LNCaP clone FGC (cell line): ENCODE measurements around the gene INTU.

ENCODE experiments used
- DNase-seq: peaks from one replicate; pipeline ENCODE4 v3.0.0-alpha.2; 2011; ENCODE audit warnings: low read depth
- H3K4me3 ChIP-seq: 2 replicates; pipeline ENCODE4 v1.5.1; 2011; ENCODE audit warnings: mild to moderate bottlenecking, low read depth, low read length, control low read depth
- TF ChIP-seq, protein P1 (sequence below): IDR thresholded peaks from 2 replicates; pipeline ENCODE4 v1.5.1; 2012; ENCODE audit warnings: mild to moderate bottlenecking; ENCODE audit not compliant: control insufficient read depth, insufficient read depth; ENCODE audit errors: extremely low read depth

Gene INTU

DNA sequence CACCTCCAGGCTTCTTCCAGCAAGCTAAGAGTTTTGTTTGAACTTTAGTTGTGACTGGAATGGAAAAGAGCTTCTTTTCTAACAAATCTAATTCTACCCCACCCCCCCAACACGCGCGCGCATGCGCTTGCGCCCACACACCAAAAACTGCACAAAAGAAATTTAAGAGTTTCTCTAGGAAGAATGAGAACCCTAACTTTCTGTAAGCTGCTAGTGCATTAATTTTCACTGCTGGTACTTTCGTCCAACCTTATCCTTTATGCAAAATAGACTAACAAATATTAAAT lies 9.0 kb upstream of the INTU start:
- TF ChIP-seq, protein P1, sequence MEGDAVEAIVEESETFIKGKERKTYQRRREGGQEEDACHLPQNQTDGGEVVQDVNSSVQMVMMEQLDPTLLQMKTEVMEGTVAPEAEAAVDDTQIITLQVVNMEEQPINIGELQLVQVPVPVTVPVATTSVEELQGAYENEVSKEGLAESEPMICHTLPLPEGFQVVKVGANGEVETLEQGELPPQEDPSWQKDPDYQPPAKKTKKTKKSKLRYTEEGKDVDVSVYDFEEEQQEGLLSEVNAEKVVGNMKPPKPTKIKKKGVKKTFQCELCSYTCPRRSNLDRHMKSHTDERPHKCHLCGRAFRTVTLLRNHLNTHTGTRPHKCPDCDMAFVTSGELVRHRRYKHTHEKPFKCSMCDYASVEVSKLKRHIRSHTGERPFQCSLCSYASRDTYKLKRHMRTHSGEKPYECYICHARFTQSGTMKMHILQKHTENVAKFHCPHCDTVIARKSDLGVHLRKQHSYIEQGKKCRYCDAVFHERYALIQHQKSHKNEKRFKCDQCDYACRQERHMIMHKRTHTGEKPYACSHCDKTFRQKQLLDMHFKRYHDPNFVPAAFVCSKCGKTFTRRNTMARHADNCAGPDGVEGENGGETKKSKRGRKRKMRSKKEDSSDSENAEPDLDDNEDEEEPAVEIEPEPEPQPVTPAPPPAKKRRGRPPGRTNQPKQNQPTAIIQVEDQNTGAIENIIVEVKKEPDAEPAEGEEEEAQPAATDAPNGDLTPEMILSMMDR: no peak
- H3K4me3 ChIP-seq: no peak overlapping the region
- DNase-seq: no peak

- no peak for DNase-seq
- no peak overlapping the region for H3K4me3 ChIP-seq
- TF ChIP-seq, protein P1: no peak
Measured at GRCh38 chr4:127624173-127624572, 8.6 kb upstream of the INTU start.

DNA sequence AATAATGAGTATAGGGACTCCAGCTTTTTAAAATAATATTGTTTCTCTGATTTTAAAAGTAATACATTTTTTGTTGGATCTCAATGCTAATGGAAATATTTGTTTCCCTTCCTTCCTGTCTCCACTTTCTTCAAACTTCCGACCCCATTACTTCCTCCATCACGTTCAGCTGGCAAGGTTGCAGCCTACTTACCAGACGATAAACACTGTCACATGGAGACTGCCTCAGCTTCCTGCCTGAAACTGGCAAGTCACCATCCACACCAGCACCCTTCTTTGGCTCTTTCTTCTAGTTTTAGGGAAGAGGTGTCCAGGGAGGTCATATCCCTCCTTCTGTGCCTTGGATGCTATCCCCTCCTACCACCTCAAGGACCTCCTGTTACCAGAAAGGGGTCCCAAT lies 3.4 kb upstream of the INTU start:
- H3K4me3 ChIP-seq: no peak overlapping the region
- TF ChIP-seq, protein P1: no peak
- no peak for DNase-seq

DNA sequence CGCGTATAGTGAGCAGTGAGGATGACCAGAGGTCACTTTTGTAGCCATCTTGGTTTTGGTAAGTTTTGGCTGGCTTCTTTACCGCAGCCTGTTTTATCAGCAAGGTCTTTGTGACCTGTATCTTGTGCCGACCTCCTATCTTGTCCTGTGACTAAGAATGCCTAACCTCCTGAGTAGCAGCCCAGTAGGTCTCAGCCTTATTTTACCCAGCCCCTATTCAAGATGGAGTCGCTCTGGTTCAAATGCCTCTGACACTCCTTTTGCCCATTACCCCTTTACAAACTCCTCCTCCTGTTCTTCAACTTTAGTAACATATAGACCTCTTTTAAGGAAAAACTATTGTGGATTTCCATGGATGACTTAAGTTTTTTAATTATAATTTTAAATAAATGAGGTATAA lies 2.6 kb upstream of the INTU start:
- no peak for DNase-seq
- no peak overlapping the region for H3K4me3 ChIP-seq
- TF ChIP-seq, protein P1: no peak

DNA sequence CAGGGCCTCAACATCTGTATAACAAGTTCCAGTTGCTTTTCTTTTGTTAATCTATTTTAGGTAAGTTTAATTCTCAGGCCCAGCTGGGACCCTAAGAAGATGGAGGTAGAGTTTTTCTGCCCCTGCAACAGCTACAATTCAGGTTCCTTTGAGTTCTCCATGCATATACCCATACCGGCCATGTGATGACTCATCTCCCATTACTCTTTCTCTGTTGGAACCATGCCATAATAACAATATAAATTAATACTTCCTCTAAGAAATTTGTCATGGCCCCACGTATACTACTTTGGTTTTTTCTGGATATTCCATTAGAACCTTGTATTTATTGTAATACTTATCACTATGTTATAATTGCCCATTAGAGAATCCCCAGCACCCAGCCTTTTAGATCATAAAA lies 1.3 kb upstream of the INTU start:
- DNase-seq: no peak
- no peak overlapping the region for H3K4me3 ChIP-seq
- TF ChIP-seq, protein P1: no peak

- H3K4me3 ChIP-seq: no peak overlapping the region
- DNase-seq: no peak
- TF ChIP-seq, protein P1: no peak
Measured at GRCh38 chr4:127634181-127634580, 1.4 kb downstream of the INTU start.

DNA sequence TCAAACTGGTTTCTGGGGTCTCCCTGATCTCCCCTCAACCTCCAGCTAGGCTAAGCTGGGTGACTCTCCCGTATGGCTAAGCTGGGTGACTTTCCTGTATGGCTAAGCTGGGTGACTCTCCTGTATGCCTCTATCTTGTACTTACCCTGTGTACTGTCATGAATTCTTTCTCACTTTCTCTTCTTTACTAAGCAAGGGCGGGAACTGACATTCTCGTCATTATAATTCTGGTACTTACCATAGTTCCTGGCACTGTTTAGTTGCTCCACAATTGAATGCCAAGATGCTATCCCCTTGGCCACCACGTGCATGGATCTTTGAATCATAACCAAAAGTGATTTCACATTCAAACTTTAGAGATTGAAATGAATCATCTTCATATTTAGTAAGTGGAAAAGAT lies 8.8 kb downstream of the INTU start:
- H3K4me3 ChIP-seq: no peak overlapping the region
- DNase-seq: no peak
- TF ChIP-seq, protein P1: no peak
